ENCODE data around the gene CDH4.

GRCh38 chr20:61614706-61615100 is 362.6 kb downstream of the CDH4 start:
- TF ChIP-seq REST (IDR thresholded peaks at IDR 0.05; ENCODE audit: low read depth) (no peak), MAX (IDR thresholded peaks at IDR 0.05) (no peak), ZBTB7A (IDR thresholded peaks at IDR 0.05; ENCODE audit: low read depth) (no peak), CEBPB (IDR thresholded peaks at IDR 0.05) (no peak), CREB1 (IDR thresholded peaks at IDR 0.05; ENCODE audit: low read depth) (no peak), EP300 (IDR thresholded peaks at IDR 0.05; ENCODE audit: borderline replicate concordance) (no peak), TEAD4 (IDR thresholded peaks at IDR 0.05) (no peak), RAD21 (IDR thresholded peaks at IDR 0.05; ENCODE audit: low read depth) (no peak), EGR1 (IDR thresholded peaks at IDR 0.05) (no peak), YY1 (IDR thresholded peaks at IDR 0.05; ENCODE audit: low read depth) (no peak), TAF1 (IDR thresholded peaks at IDR 0.05; ENCODE audit: low read depth) (no peak), NFIC (IDR thresholded peaks at IDR 0.05) (no peak), FOXM1 (IDR thresholded peaks at IDR 0.05; ENCODE audit: borderline replicate concordance, low read depth) (no peak), TCF12 (IDR thresholded peaks at IDR 0.05; ENCODE audit: low read depth) (no peak)

All from Ishikawa (cell line).